LNCaP clone FGC (cell line): Measurements from ENCODE around the gene KIF4A.
A peak's percentile ranks its signal among the peaks of the same experiment; 100 is the strongest.
"Not testable (repeated sequence)": the region's sequence is repeated elsewhere in the genome, so short reads cannot be mapped to it uniquely, and the experiment has no call there.

Experiments
- DNase-seq: peaks from one replicate; pipeline ENCODE4 v3.0.0-alpha.2; 2011; ENCODE audit warnings: low read depth
- H3K4me3 ChIP-seq: 2 replicates; pipeline ENCODE4 v1.5.1; 2011; ENCODE audit warnings: mild to moderate bottlenecking, low read depth, low read length, control low read depth
- CTCF ChIP-seq: IDR thresholded peaks from 2 replicates; pipeline ENCODE4 v1.5.1; 2012; ENCODE audit warnings: mild to moderate bottlenecking; ENCODE audit not compliant: control insufficient read depth, insufficient read depth; ENCODE audit errors: extremely low read depth

Gene KIF4A

GRCh38 chrX:70262952-70263567 lies 26.8 kb upstream of the KIF4A start:
- DNase-seq: peak; percentile 40
- peak; percentile 74 for TF ChIP-seq CTCF

GRCh38 chrX:70264784-70265183 lies 25.1 kb upstream of the KIF4A start:
- no peak for TF ChIP-seq CTCF
- DNase-seq: no peak
- no peak overlapping the region for H3K4me3 ChIP-seq

More at GRCh38 chrX:70262952-70263567, 26.8 kb upstream of the KIF4A start:
- H3K4me3 ChIP-seq: no peak overlapping the region

GRCh38 chrX:70268034-70268433 lies 21.9 kb upstream of the KIF4A start, which contains the start of gene ARR3:
Gene ARR3, plus strand, starts transcription at chrX:70268334. Its CDS starts 1,052 bp downstream, at chrX:70269386.
- no peak for TF ChIP-seq CTCF
- H3K4me3 ChIP-seq: no peak within 1 kb of the TSS

GRCh38 chrX:70274029-70274428 lies 15.9 kb upstream of the KIF4A start:
- H3K4me3 ChIP-seq, DNase-seq: not testable (repeated sequence)

More at GRCh38 chrX:70268034-70268433, 21.9 kb upstream of the KIF4A start, which contains the start of gene ARR3:
- DNase-seq: no peak

GRCh38 chrX:70279081-70279480 lies 10.8 kb upstream of the KIF4A start:
- no peak for TF ChIP-seq CTCF
- no peak for DNase-seq
- no peak overlapping the region for H3K4me3 ChIP-seq

- no peak overlapping the region for H3K4me3 ChIP-seq
- no peak for TF ChIP-seq CTCF
- no peak for DNase-seq
Measured at GRCh38 chrX:70280573-70280972, 9.3 kb upstream of the KIF4A start.

- no peak for TF ChIP-seq CTCF
- DNase-seq: no peak
- no peak within 1 kb of the TSS for H3K4me3 ChIP-seq
Measured at GRCh38 chrX:70281951-70282350, 8.0 kb upstream of the KIF4A start, which contains the start of gene RAB41. Gene RAB41, plus strand, starts transcription at chrX:70282172. Its CDS starts 46 bp downstream, at chrX:70282218.
